H1 (cell line): Measurements from ENCODE around the gene PDZRN4. TPM values are rescaled to one million over a fixed set of nuclear protein-coding genes. Genes with fewer than 3 reads are reported as not detected.

Source experiments
- CTCF ChIA-PET: fragments of 300-600 bp; sonication (Branson Sonifier 250); formaldehyde crosslinking; loops from one replicate; lab custom pipeline; 2021; ENCODE audit not compliant: partially characterized antibody; lab: Charles Lee
- POLR2A ChIA-PET: fragments of 300-600 bp; sonication (Branson Sonifier 250); formaldehyde crosslinking; loops from one replicate; lab custom pipeline; 2021; ENCODE audit warnings: inconsistent platforms; ENCODE audit not compliant: partially characterized antibody; lab: Charles Lee
- DNase-seq, 2 experiments: peaks; one replicate each; pipeline versions ENCODE4 v3.0.0 to v3.0.0-alpha.2; 2010 to 2022; ENCODE audit warnings: low spot score in 2 of 2, low read depth in 1 of 2, mixed read lengths in 1 of 2
- FAIRE-seq: peaks from 2 replicates; lab custom pipeline; 2011; peaks lifted over from hg19 to GRCh38; lab: Jason Lieb, UNC
- H2AFZ ChIP-seq: 2 replicates; pipeline ENCODE4 v1.8.1; 2012; ENCODE audit warnings: low read length, inconsistent platforms
- H2AK5ac ChIP-seq: 2 replicates; pipeline ENCODE4 v1.6.1; 2013; ENCODE audit warnings: low read depth, low read length
- H2BK120ac ChIP-seq: replicated peaks from 2 replicates; pipeline ENCODE3; 2013; ENCODE audit warnings: low read depth, low read length, inconsistent platforms
- H2BK12ac ChIP-seq: 2 replicates; pipeline ENCODE4 v1.6.1; 2013; ENCODE audit warnings: low read depth, low read length
- H2BK15ac ChIP-seq: 2 replicates; pipeline ENCODE4 v1.6.1; 2013; ENCODE audit warnings: low read length
- H2BK20ac ChIP-seq: 2 replicates; pipeline ENCODE4 v1.6.1; 2013; ENCODE audit warnings: low read length
- H2BK5ac ChIP-seq: 2 replicates; pipeline ENCODE4 v1.6.1; 2013; ENCODE audit warnings: low read depth, low read length
- H3K14ac ChIP-seq: 2 replicates; pipeline ENCODE4 v1.6.1; 2013; ENCODE audit warnings: inconsistent platforms; ENCODE audit not compliant: insufficient read length
- H3K18ac ChIP-seq: 2 replicates; pipeline ENCODE4 v1.6.1; 2013; ENCODE audit warnings: low read length; ENCODE audit errors: extremely low read depth
- H3K23ac ChIP-seq: 2 replicates; pipeline ENCODE4 v1.6.1; 2013; ENCODE audit warnings: inconsistent platforms; ENCODE audit not compliant: insufficient read length
- H3K23me2 ChIP-seq: 2 replicates; pipeline ENCODE4 v1.6.1; 2013; ENCODE audit warnings: low read depth, low read length
- H3K27ac ChIP-seq: 2 replicates; pipeline ENCODE4 v1.6.1; 2011; ENCODE audit warnings: low read depth, low read length, inconsistent platforms
- H3K27me3 ChIP-seq, 4 experiments: replicated peaks in 1 of 4; 1 replicate in 1 of 4; 2 replicates in 3 of 4; pipeline versions ENCODE4 v1.6.1 to v1.8.1; 2011 to 2013; ENCODE audit warnings: low read length in 3 of 4, mild to moderate bottlenecking in 3 of 4, inconsistent platforms in 2 of 4, mixed read lengths in 2 of 4, moderate library complexity in 1 of 4; ENCODE audit not compliant: control insufficient read depth in 3 of 4, insufficient read depth in 3 of 4; ENCODE audit errors: extremely low read depth in 1 of 4
- H3K36me3 ChIP-seq, 4 experiments: 2 replicates each; pipeline versions ENCODE4 v1.6.1 to v1.8.1; 2011 to 2013; ENCODE audit warnings: mild to moderate bottlenecking in 4 of 4, low read length in 3 of 4, moderate library complexity in 2 of 4, control low read depth in 1 of 4, inconsistent platforms in 1 of 4; ENCODE audit not compliant: insufficient read depth in 4 of 4, control insufficient read depth in 2 of 4
- H3K4ac ChIP-seq: replicated peaks from 2 replicates; pipeline ENCODE3; 2013; ENCODE audit warnings: low read length, low read depth, mixed read lengths, inconsistent platforms; ENCODE audit not compliant: insufficient read length
- H3K4me1 ChIP-seq, 4 experiments: replicated peaks in 1 of 4; 1 replicate in 1 of 4; 2 replicates in 3 of 4; pipeline versions ENCODE4 v1.6.1 to v1.8.1; 2011 to 2013; ENCODE audit warnings: low read length in 3 of 4, inconsistent platforms in 2 of 4, mixed read lengths in 1 of 4; ENCODE audit not compliant: insufficient read depth in 4 of 4, control insufficient read depth in 3 of 4
- H3K4me2 ChIP-seq, 2 experiments: 2 replicates each; pipeline versions ENCODE4 v1.6.1 to v1.8.1; 2011 to 2013; ENCODE audit warnings: low read depth in 2 of 2, low read length in 2 of 2, control low read depth in 1 of 2, inconsistent platforms in 1 of 2, mild to moderate bottlenecking in 1 of 2; ENCODE audit not compliant: insufficient read depth in 1 of 2
- H3K4me3 ChIP-seq, 4 experiments: fragments of 200-600, 300-600 bp in 1 of 4; sonication (generic), shearing (Covaris generic), sonication (Bioruptor Twin) in 1 of 4; 2 replicates each; pipeline versions ENCODE4 v1.5.1 to v1.8.1; 2011 to 2016; ENCODE audit warnings: low read length in 4 of 4, low read depth in 3 of 4, control low read depth in 2 of 4, inconsistent platforms in 2 of 4, mild to moderate bottlenecking in 2 of 4, mixed read lengths in 1 of 4, moderate library complexity in 1 of 4; ENCODE audit not compliant: insufficient read depth in 2 of 4; ENCODE audit errors: extremely low read depth in 1 of 4
- H3K56ac ChIP-seq: replicated peaks from 2 replicates; pipeline ENCODE3; 2013; ENCODE audit warnings: low read depth, mild to moderate bottlenecking, mixed read lengths, low read length, inconsistent platforms; ENCODE audit not compliant: insufficient read length
- H3K79me1 ChIP-seq: 2 replicates; pipeline ENCODE4 v1.6.1; 2013; ENCODE audit warnings: low read depth, low read length, control low read depth
- H3K79me2 ChIP-seq, 2 experiments: 2 replicates each; pipeline versions ENCODE4 v1.6.1 to v1.8.1; 2012 to 2013; ENCODE audit warnings: low read length in 2 of 2, mild to moderate bottlenecking in 2 of 2, inconsistent platforms in 1 of 2; ENCODE audit not compliant: insufficient read depth in 2 of 2, control insufficient read depth in 1 of 2
- H3K9ac ChIP-seq, 4 experiments: replicated peaks in 1 of 4; 1 replicate in 1 of 4; 2 replicates in 3 of 4; pipeline versions ENCODE4 v1.6.1 to v1.8.1; 2011 to 2013; ENCODE audit warnings: low read depth in 3 of 4, low read length in 3 of 4, control low read depth in 2 of 4, mild to moderate bottlenecking in 2 of 4, moderate library complexity in 2 of 4, inconsistent platforms in 1 of 4; ENCODE audit errors: extremely low read depth in 1 of 4
- H3K9me3 ChIP-seq, 2 experiments: 2 replicates each; pipeline versions ENCODE4 v1.6.1 to v1.8.1; 2012 to 2013; ENCODE audit warnings: mild to moderate bottlenecking in 2 of 2, moderate library complexity in 2 of 2, control low read depth in 1 of 2, inconsistent platforms in 1 of 2, low read depth in 1 of 2, low read length in 1 of 2, mixed read lengths in 1 of 2; ENCODE audit not compliant: insufficient read depth in 2 of 2
- H4K20me1 ChIP-seq, 2 experiments: replicated peaks in 1 of 2; 2 replicates each; pipeline versions ENCODE3 to v1.8.1; 2011 to 2013; ENCODE audit warnings: inconsistent platforms in 2 of 2, low read length in 2 of 2, mild to moderate bottlenecking in 1 of 2; ENCODE audit not compliant: insufficient read depth in 2 of 2, control insufficient read depth in 1 of 2
- H4K5ac ChIP-seq: 2 replicates; pipeline ENCODE4 v1.6.1; 2013; ENCODE audit warnings: low read length, low read depth, mixed read lengths, inconsistent platforms; ENCODE audit not compliant: insufficient read length
- H4K8ac ChIP-seq: 2 replicates; pipeline ENCODE4 v1.8.0; 2013; ENCODE audit warnings: mild to moderate bottlenecking, moderate library complexity, low read length, inconsistent platforms; ENCODE audit not compliant: insufficient read depth; ENCODE audit errors: extremely low read depth
- H4K91ac ChIP-seq: replicated peaks from 2 replicates; pipeline ENCODE3; 2013; ENCODE audit warnings: low read length, mixed read lengths, inconsistent platforms; ENCODE audit not compliant: insufficient read length
- ASH2L ChIP-seq: fragments of 200-600, 300-600 bp; sonication (generic); IDR thresholded peaks from one replicate; pipeline ENCODE4 v1.7.1; 2017; ENCODE audit warnings: low read length
- ATF2 ChIP-seq: IDR thresholded peaks from 2 replicates; pipeline ENCODE4 v1.6.1; 2012; ENCODE audit warnings: low read length, inconsistent platforms
- EP300 ChIP-seq, 2 experiments: IDR thresholded peaks; 1 replicate in 1 of 2; 2 replicates in 1 of 2; pipeline ENCODE4 v1.6.1; 2011 to 2012; ENCODE audit warnings: low read depth in 2 of 2, low read length in 2 of 2, mild to moderate bottlenecking in 2 of 2, borderline replicate concordance in 1 of 2, inconsistent platforms in 1 of 2, moderate library complexity in 1 of 2
- POLR2AphosphoS5 ChIP-seq: IDR thresholded peaks from 2 replicates; pipeline ENCODE4 v1.6.1; 2011; ENCODE audit warnings: low read depth, low read length
- RAD21 ChIP-seq, 2 experiments: IDR thresholded peaks in 1 of 2; conservative IDR thresholded peaks in 1 of 2; 2 replicates each; pipeline ENCODE4 v1.6.1; 2011; ENCODE audit warnings: low read depth in 2 of 2, low read length in 2 of 2, improper control_type of control experiment in 1 of 2, inconsistent platforms in 1 of 2, mild to moderate bottlenecking in 1 of 2, moderate library complexity in 1 of 2
- SP4 ChIP-seq: IDR thresholded peaks from 2 replicates; pipeline ENCODE4 v1.6.1; 2012; ENCODE audit warnings: low read length, inconsistent platforms
- SRF ChIP-seq: IDR thresholded peaks from 2 replicates; pipeline ENCODE4 v1.6.1; 2011; ENCODE audit warnings: mild to moderate bottlenecking, low read depth, low read length, moderate library complexity
- WGBS, 2 experiments: shearing (Covaris generic) in 1 of 2; methylation state at CpG; one replicate each; pipeline versions ENCODE4 v1.1.6 to v1.1.7; 2013 to 2015; ENCODE audit warnings: low lambda C conversion rate in 2 of 2, mixed read lengths in 2 of 2, inconsistent platforms in 1 of 2, low coverage in 1 of 2, missing lambda C conversion rate in 1 of 2; ENCODE audit not compliant: insufficient replicate concordance in 2 of 2, insufficient coverage in 1 of 2, insufficient read length in 1 of 2; ENCODE audit errors: extremely low coverage in 1 of 2, missing lambda C conversion rate in 1 of 2; 5-methylcytosine and 5-hydroxymethylcytosine counted together
- polyA plus RNA-seq, 7 experiments: library from polyadenylated mRNA; depleted of rRNA in 3 of 7; stranded (reverse) in 5 of 7; unstranded in 2 of 7; fragments of >200 nt in 5 of 7; fragments of 200-250 nt in 2 of 7; gene quantifications; 1 replicate in 5 of 7; 2 replicates in 1 of 7; 4 replicates in 1 of 7; pipeline versions ENCODE4 v1.2.1 to v1.2.3, GENCODE V29; 2011 to 2013; ENCODE audit warnings: missing spikeins in 2 of 7, mixed read lengths in 2 of 7
- total RNA-seq: library from RNA; stranded (reverse); fragmentation: NEBNext Ultra II Directional; extraction: Animal tissue kit (Norgen Biotek cat#: 25700); gene quantifications from 2 replicates; pipeline ENCODE4 v1.2.1, GENCODE V29; 2021

Gene PDZRN4
- total and polyA plus RNA-seq, 2 of the 8 experiments (the other 6 are each of a cell fraction or from before 2014, with no cell fraction given): not detected

- DNase-seq (no peak), FAIRE-seq (no peak)
- Histone ChIP-seq H2BK120ac (no peak overlapping the region), H3K27me3 (no peaks in the 10 kb centered on the region), H3K9me3 (no peaks in the 10 kb centered on the region), H3K23me2 (no peaks in the 10 kb centered on the region), H3K9ac (no peak overlapping the region), H3K79me1 (no peaks in the 10 kb centered on the region), H3K56ac (no peak overlapping the region), H4K5ac (no peak overlapping the region), H3K14ac (no peak overlapping the region), H3K27ac (no peak overlapping the region), H3K79me2 (no peaks in the 10 kb centered on the region), H3K36me3 (no peaks in the 10 kb centered on the region), H2BK12ac (no peak overlapping the region), H2BK15ac (no peak overlapping the region), H3K4me2 (no peak overlapping the region), H4K20me1 (no peaks in the 10 kb centered on the region), H2BK20ac (no peak overlapping the region), H3K23ac (no peak overlapping the region), H3K4me3 (no peak overlapping the region), H3K4me1 (peaks cover 0 to 7% (median 1%) of the 10 kb centered on the region in 4 experiments; a peak in 3 of 7 replicates), H2AK5ac (no peak overlapping the region), H3K4ac (no peak overlapping the region), H2AFZ (peak overlapping the region; percentile 74), H3K18ac (no peak overlapping the region), H4K91ac (no peak overlapping the region), H2BK5ac (no peak overlapping the region), H4K8ac (no peak overlapping the region)
- ChIA-PET POLR2A (no interaction called here), CTCF (interaction anchor here (0.7 kb wide), 1 partner anchor 26 kb away, joined by 3 read pairs; no protein-coding TSS in a partner anchor)
- TF ChIP-seq EP300 (IDR thresholded peaks at IDR 0.05; ENCODE audit: borderline replicate concordance in 1 of 2, low read depth in 2 of 2, low read length in 2 of 2) (no peak), POLR2AphosphoS5 (no peak), ASH2L (no peak), SP4 (no peak), RAD21 (IDR thresholded peaks at IDR 0.05 in 1 of 2, conservative IDR thresholded peaks at IDR 0.05 in 1 of 2; ENCODE audit: low read depth in 2 of 2, low read length in 2 of 2) (no peak), ATF2 (no peak), SRF (no peak)
- 50% methylated on average over 4 of the region's 4 CpGs; no CpG with 5 or more reads in 1 of the 2 experiments for WGBS, 2 experiments
Observed at GRCh38 chr12:41466300-41466699, 278.2 kb downstream of the PDZRN4 start.
